IPS DF 19.7 (cell line): ENCODE data around the gene RNU6-1.
A peak's percentile ranks its signal among the peaks of the same experiment; 100 is the strongest.

Experiments
- DNase-seq: peaks from one replicate; pipeline ENCODE4 v3.0.0-alpha.2; 2013; ENCODE audit warnings: low read depth, low spot score

RNU6-1 gene

GRCh38 chr15:67801926-67802914 is 37.6 kb downstream of the RNU6-1 start:
- DNase-seq = no peak

- DNase-seq = no peak
Measured at GRCh38 chr15:67801142-67801541, 38.7 kb downstream of the RNU6-1 start.

GRCh38 chr15:67799801-67800205 is 40.0 kb downstream of the RNU6-1 start:
- no peak for DNase-seq

GRCh38 chr15:67796196-67797127 is 43.4 kb downstream of the RNU6-1 start:
- no peak for DNase-seq

GRCh38 chr15:67794832-67795574 is 44.8 kb downstream of the RNU6-1 start:
- no peak for DNase-seq

- DNase-seq = no peak
Measured at GRCh38 chr15:67792250-67792942, 47.4 kb downstream of the RNU6-1 start.

GRCh38 chr15:67790610-67791319 is 49.1 kb downstream of the RNU6-1 start:
- peak; percentile 40 for DNase-seq
